Measurements from ENCODE around the gene SLC6A18. TPM values are rescaled to one million over a fixed set of nuclear protein-coding genes. Genes with fewer than 3 reads are reported as not detected.

The SLC6A18 gene
- total RNA-seq, 1 donor from 2014 or later: not detected

- no peaks in the 10 kb centered on the region for H3K4me1 ChIP-seq
- no peak overlapping the region for H3K4me3 ChIP-seq
- H3K27ac ChIP-seq: no peak overlapping the region
- TF ChIP-seq CTCF (IDR thresholded peaks at IDR 0.05): no peak
- intact Hi-C loops (cut with DNase I): no loop called here
- H3K9me3 ChIP-seq: no peaks in the 10 kb centered on the region
- no peak for DNase-seq (ENCODE audit: low spot score in 2 of 2)
- H3K27me3 ChIP-seq: no peaks in the 10 kb centered on the region
- H3K36me3 ChIP-seq: no peaks in the 10 kb centered on the region
Measured at GRCh38 chr5:1220351-1220750, 4.8 kb upstream of the SLC6A18 start.

DNA sequence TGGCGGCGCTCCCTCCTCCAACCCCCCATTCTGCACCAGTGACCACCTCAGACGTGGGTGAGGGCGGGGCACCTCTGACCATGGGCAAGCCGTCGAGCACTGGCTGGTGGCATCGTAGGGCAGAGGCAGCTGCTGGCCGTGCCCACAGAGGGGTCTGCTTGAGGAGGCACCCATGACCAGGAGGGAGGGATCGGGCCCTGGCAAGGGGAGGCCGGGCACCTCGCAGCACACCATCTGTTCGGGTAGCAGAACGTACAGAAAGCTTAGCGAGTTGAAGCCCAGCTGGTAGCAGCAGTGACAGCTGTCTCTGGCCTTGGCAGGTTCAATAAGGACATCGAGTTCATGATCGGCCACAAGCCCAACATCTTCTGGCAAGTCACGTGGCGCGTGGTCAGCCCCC lies 4.3 kb upstream of the SLC6A18 start:
- DNase-seq (ENCODE audit: low spot score in 2 of 2): no peak
- no peaks in the 10 kb centered on the region for H3K9me3 ChIP-seq
- H3K4me1 ChIP-seq: no peaks in the 10 kb centered on the region
- H3K27ac ChIP-seq: no peak overlapping the region
- no peak overlapping the region for H3K4me3 ChIP-seq
- intact Hi-C loops (cut with DNase I): no loop called here
- H3K36me3 ChIP-seq: no peaks in the 10 kb centered on the region
- no peak for TF ChIP-seq CTCF (IDR thresholded peaks at IDR 0.05)
- no peaks in the 10 kb centered on the region for H3K27me3 ChIP-seq

- TF ChIP-seq CTCF (IDR thresholded peaks at IDR 0.05): no peak
Measured at GRCh38 chr5:1221721-1222120, 3.5 kb upstream of the SLC6A18 start.

DNA sequence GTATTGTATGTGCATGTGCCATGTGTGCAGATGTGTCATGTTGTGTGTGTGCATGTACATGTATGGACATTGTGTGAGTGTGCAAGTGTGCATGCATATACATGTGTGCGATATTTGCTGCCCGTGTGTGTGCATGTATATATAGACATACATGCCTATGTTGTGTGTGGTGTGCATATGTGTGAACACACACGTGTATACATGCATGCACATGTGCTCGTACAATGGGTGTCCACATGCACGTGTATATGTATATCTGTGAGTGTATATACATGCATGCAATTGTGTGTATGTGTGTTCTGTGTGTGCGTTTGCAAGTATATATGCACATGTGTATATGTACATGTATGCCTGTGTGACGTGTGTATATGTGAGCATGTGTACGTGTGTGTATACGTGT lies 3.0 kb upstream of the SLC6A18 start:
- Histone ChIP-seq H3K27ac (no peak overlapping the region), H3K27me3 (no peaks in the 10 kb centered on the region), H3K4me3 (no peak overlapping the region), H3K4me1 (no peaks in the 10 kb centered on the region), H3K36me3 (no peaks in the 10 kb centered on the region), H3K9me3 (no peaks in the 10 kb centered on the region)
- TF ChIP-seq CTCF (IDR thresholded peaks at IDR 0.05): no peak
- no peak for DNase-seq (ENCODE audit: low spot score in 2 of 2)
- intact Hi-C loops (cut with DNase I): no loop called here

More at GRCh38 chr5:1221721-1222120, 3.5 kb upstream of the SLC6A18 start:
- intact Hi-C loops (cut with DNase I): no loop called here
- no peaks in the 10 kb centered on the region for H3K4me1 ChIP-seq
- H3K36me3 ChIP-seq: no peaks in the 10 kb centered on the region
- no peaks in the 10 kb centered on the region for H3K27me3 ChIP-seq
- no peak overlapping the region for H3K4me3 ChIP-seq
- no peak overlapping the region for H3K27ac ChIP-seq
- no peaks in the 10 kb centered on the region for H3K9me3 ChIP-seq
- DNase-seq (ENCODE audit: low spot score in 2 of 2): no peak

- H3K27me3 ChIP-seq: no peaks in the 10 kb centered on the region
- no peaks in the 10 kb centered on the region for H3K9me3 ChIP-seq
- no peak overlapping the region for H3K27ac ChIP-seq
- intact Hi-C loops (cut with DNase I): no loop called here
- TF ChIP-seq CTCF (IDR thresholded peaks at IDR 0.05): no peak
- H3K4me1 ChIP-seq: no peaks in the 10 kb centered on the region
- no peak for DNase-seq (ENCODE audit: low spot score in 2 of 2)
- no peak overlapping the region for H3K4me3 ChIP-seq
- no peaks in the 10 kb centered on the region for H3K36me3 ChIP-seq
Measured at GRCh38 chr5:1222621-1223277, 2.4 kb upstream of the SLC6A18 start.

DNA sequence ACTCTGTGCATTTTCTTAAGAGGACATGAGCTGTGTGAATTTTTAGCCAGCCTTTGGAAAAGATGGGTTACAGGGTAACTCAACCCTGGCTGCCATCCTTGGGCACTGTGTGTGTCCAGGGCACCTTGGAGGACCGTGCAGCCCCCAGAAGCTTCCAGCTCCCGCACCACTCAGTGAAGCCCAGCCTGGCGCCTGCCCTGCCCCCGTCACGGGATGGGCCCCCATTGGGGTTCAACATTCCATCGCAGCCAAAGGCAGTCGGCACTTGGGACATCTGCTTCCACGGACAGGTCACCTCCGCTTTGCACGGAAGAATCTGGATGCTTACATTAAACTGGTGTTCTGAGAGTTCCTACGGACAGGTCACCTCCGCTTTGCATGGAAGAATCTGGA lies 1.9 kb upstream of the SLC6A18 start:
- Histone ChIP-seq H3K27ac (no peak overlapping the region), H3K27me3 (no peaks in the 10 kb centered on the region), H3K4me1 (no peaks in the 10 kb centered on the region), H3K4me3 (no peak overlapping the region), H3K9me3 (no peaks in the 10 kb centered on the region), H3K36me3 (no peaks in the 10 kb centered on the region)
- no peak for DNase-seq (ENCODE audit: low spot score in 2 of 2)
- TF ChIP-seq CTCF (IDR thresholded peaks at IDR 0.05): no peak
- intact Hi-C loops (cut with DNase I): no loop called here
